B cell (primary cell): ENCODE results near the gene CELF2.

Experiments
- EZH2 ChIP-seq: IDR thresholded peaks from 2 replicates; pipeline ENCODE4 v1.6.1; 2012; ENCODE audit warnings: borderline replicate concordance, low read depth, mild to moderate bottlenecking, moderate library complexity, low read length; ENCODE audit not compliant: insufficient read depth, poor library complexity, severe bottlenecking
- TF ChIP-seq, protein P1 (sequence below): fragments of 200-600 bp; IDR thresholded peaks from one replicate; pipeline ENCODE4 v1.8.0; 2022; ENCODE audit warnings: antibody characterized with exemption, mild to moderate bottlenecking

DNA sequence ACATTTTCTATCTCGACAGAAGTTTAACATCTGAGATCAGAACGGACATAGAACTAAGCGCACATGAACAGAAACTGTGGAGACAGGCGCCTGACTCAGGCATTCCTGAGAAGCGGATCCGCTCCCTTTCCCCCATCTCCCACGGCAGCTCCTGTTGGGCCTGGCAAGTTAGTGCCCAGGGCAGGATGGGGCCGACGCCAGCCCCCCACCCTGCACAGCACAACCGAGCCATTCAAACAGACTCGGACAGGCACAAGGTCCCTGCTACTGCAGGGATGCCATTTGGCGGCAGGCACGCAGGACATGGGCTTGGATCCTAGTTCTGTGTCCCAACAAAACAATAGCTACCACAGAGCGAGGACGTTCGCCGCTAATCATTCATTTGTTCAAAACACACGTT lies 322.0 kb downstream of the CELF2 start:
- TF ChIP-seq, protein P1, sequence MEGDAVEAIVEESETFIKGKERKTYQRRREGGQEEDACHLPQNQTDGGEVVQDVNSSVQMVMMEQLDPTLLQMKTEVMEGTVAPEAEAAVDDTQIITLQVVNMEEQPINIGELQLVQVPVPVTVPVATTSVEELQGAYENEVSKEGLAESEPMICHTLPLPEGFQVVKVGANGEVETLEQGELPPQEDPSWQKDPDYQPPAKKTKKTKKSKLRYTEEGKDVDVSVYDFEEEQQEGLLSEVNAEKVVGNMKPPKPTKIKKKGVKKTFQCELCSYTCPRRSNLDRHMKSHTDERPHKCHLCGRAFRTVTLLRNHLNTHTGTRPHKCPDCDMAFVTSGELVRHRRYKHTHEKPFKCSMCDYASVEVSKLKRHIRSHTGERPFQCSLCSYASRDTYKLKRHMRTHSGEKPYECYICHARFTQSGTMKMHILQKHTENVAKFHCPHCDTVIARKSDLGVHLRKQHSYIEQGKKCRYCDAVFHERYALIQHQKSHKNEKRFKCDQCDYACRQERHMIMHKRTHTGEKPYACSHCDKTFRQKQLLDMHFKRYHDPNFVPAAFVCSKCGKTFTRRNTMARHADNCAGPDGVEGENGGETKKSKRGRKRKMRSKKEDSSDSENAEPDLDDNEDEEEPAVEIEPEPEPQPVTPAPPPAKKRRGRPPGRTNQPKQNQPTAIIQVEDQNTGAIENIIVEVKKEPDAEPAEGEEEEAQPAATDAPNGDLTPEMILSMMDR: no peak
- no peak for TF ChIP-seq EZH2
